Calu3 (cell line): ENCODE data around the gene SCAPER. TPM values are rescaled to one million over a fixed set of nuclear protein-coding genes. Genes with fewer than 3 reads are reported as not detected.

ENCODE experiments used
- BruUV-seq: library from RNA; stranded (reverse); fragments of 400-500 nt; replicated peaks from 2 replicates; lab custom pipeline; 2021; lab: Mats Ljungman, UMichigan
- CTCF ChIA-PET: fragments of 300-600 bp; sonication (Branson Sonifier 250); formaldehyde crosslinking; loops from one replicate; lab custom pipeline; 2022; ENCODE audit warnings: antibody characterized with exemption; lab: Charles Lee
- DNase-seq: peaks from one replicate; pipeline ENCODE4 v3.0.0; 2022
- H3K27ac Mint-ChIP-seq: one replicate; pipeline ENCODE4 v1.8.0; 2022; ENCODE audit warnings: mixed read lengths; ENCODE audit not compliant: unreplicated experiment
- H3K27me3 Mint-ChIP-seq: one replicate; pipeline ENCODE4 v1.8.0; 2022; ENCODE audit warnings: mixed read lengths; ENCODE audit not compliant: unreplicated experiment
- H3K36me3 Mint-ChIP-seq: one replicate; pipeline ENCODE4 v1.8.0; 2022; ENCODE audit warnings: mild to moderate bottlenecking, moderate library complexity, mixed read lengths; ENCODE audit not compliant: insufficient read depth, unreplicated experiment
- H3K4me1 Mint-ChIP-seq: one replicate; pipeline ENCODE4 v1.8.0; 2022; ENCODE audit warnings: mild to moderate bottlenecking, low read depth, mixed read lengths; ENCODE audit not compliant: unreplicated experiment
- H3K4me3 Mint-ChIP-seq: one replicate; pipeline ENCODE4 v1.8.0; 2022; ENCODE audit warnings: mild to moderate bottlenecking, low read depth, moderate library complexity, mixed read lengths; ENCODE audit not compliant: unreplicated experiment
- H3K9me3 Mint-ChIP-seq: one replicate; pipeline ENCODE4 v1.8.0; 2022; ENCODE audit warnings: low read depth, mixed read lengths; ENCODE audit not compliant: unreplicated experiment
- intact Hi-C: fragments of 100-400 bp; cut with micrococcal nuclease; formaldehyde crosslinking; loops from one replicate; pipeline ENCODE4 v1.10.0; 2022; ENCODE audit not compliant: unreplicated experiment
- total RNA-seq: library from RNA; stranded (reverse); gene quantifications from 2 replicates; pipeline ENCODE4 v1.2.3, GENCODE V29; 2022
- TF ChIP-seq, protein P1 (sequence below): fragments of 200-600 bp; IDR thresholded peaks from one replicate; pipeline ENCODE4 v1.8.0; 2022; ENCODE audit warnings: antibody characterized with exemption; ENCODE audit not compliant: unreplicated experiment

The SCAPER gene
- total RNA-seq, 1 experiment from 2014 or later = 34.8 TPM

DNA sequence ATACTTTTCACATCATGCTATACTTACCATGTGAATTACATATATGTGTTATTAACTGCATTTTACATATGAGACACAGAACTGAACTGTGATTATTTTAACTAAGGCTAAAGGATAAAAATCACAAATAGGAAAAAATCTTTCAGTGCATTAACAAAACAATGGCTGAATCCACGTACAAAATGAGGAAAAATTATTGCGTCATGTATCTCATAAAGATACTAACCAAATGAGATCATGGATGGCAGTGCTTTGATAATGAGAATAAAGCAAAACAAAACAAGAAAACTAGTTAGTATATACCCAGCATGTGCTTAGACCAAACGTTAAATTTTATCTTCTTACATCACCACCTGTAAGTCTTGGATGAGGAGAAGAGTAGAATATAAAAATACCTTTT is 66.0 kb downstream of the SCAPER start:
- H3K4me1 Mint-ChIP-seq = no peaks in the 10 kb centered on the region
- no peak overlapping the region for H3K27ac Mint-ChIP-seq
- no peaks in the 10 kb centered on the region for H3K27me3 Mint-ChIP-seq
- H3K4me3 Mint-ChIP-seq = no peak overlapping the region
- H3K36me3 Mint-ChIP-seq = no peaks in the 10 kb centered on the region
- no TSS peak for BruUV-seq
- H3K9me3 Mint-ChIP-seq = no peaks in the 10 kb centered on the region
- TF ChIP-seq, protein P1, sequence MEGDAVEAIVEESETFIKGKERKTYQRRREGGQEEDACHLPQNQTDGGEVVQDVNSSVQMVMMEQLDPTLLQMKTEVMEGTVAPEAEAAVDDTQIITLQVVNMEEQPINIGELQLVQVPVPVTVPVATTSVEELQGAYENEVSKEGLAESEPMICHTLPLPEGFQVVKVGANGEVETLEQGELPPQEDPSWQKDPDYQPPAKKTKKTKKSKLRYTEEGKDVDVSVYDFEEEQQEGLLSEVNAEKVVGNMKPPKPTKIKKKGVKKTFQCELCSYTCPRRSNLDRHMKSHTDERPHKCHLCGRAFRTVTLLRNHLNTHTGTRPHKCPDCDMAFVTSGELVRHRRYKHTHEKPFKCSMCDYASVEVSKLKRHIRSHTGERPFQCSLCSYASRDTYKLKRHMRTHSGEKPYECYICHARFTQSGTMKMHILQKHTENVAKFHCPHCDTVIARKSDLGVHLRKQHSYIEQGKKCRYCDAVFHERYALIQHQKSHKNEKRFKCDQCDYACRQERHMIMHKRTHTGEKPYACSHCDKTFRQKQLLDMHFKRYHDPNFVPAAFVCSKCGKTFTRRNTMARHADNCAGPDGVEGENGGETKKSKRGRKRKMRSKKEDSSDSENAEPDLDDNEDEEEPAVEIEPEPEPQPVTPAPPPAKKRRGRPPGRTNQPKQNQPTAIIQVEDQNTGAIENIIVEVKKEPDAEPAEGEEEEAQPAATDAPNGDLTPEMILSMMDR = no peak
- intact Hi-C loops = no loop called here
- CTCF ChIA-PET = no interaction called here
- DNase-seq = no peak

DNA sequence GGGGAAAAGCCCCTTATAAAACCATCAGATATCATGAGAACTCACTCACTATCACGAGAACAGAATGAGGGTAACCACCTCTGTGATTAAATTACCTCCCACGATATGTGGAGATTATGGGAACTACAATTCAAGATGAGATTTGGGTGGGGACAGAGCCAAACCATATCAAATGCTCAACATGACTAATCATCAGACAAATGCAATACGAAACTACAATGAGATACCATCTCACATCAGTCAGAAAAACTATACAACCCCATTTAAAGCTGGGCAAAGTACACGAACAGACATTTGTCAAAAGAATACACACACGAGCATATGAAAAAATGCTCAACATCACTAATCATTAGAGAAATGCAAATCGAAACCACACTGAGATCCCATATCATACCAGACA is 67.7 kb downstream of the SCAPER start:
- no peak overlapping the region for H3K27ac Mint-ChIP-seq
- CTCF ChIA-PET = no interaction called here
- H3K9me3 Mint-ChIP-seq = no peaks in the 10 kb centered on the region
- H3K4me3 Mint-ChIP-seq = no peak overlapping the region
- H3K36me3 Mint-ChIP-seq = no peaks in the 10 kb centered on the region
- DNase-seq = no peak
- BruUV-seq = no TSS peak
- H3K27me3 Mint-ChIP-seq = no peaks in the 10 kb centered on the region
- intact Hi-C loops = no loop called here
- no peaks in the 10 kb centered on the region for H3K4me1 Mint-ChIP-seq
- TF ChIP-seq, protein P1 = no peak

DNA sequence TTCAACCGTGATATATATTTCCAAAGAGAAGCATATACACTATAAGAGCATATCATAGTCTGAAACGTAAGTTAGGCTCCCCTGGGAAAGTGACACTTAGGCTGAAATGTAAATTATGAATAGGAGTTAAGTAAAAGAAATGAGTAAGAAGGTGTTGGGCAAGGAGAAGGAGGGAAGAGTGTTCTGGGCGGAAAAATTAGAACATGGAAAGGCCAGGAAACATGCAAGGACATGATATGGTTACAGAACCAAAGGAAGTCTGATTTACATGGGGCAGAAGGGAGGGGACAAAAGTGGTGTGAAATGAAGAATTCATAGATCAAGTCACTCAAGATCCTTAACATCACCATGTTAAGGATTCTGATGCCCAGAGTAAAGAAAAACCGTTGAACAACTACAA is 75.2 kb downstream of the SCAPER start:
- Mint-ChIP-seq H3K9me3 (no peaks in the 10 kb centered on the region), H3K36me3 (no peaks in the 10 kb centered on the region), H3K4me3 (no peak overlapping the region), H3K27ac (no peak overlapping the region), H3K4me1 (no peaks in the 10 kb centered on the region), H3K27me3 (no peaks in the 10 kb centered on the region)
- intact Hi-C loops = no loop called here
- DNase-seq = no peak
- BruUV-seq = no TSS peak
- CTCF ChIA-PET = no interaction called here
- TF ChIP-seq, protein P1 = no peak

DNA sequence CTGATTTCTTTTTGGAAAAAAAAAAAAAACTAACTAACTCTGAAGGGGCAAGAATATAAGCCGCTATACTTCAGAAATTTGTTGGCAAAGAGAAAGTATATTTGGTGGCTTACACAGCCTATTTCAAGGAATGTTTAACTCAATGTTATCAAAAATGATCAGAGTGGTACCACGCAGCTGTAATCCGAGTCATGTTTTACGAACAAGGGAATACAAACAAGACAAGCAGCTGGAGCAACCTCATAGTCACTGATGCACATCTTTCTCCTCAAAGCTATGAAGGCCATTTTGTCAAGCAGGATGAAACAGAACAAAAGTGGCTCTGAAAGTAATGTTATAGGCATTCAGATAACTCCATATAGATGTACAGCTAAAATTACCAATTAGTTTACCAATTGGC is 81.2 kb downstream of the SCAPER start:
- no peak for DNase-seq
- Mint-ChIP-seq H3K4me1 (no peaks in the 10 kb centered on the region), H3K27me3 (no peaks in the 10 kb centered on the region), H3K4me3 (no peak overlapping the region), H3K9me3 (no peaks in the 10 kb centered on the region), H3K36me3 (no peaks in the 10 kb centered on the region), H3K27ac (no peak overlapping the region)
- TF ChIP-seq, protein P1 = no peak
- CTCF ChIA-PET = no interaction called here
- BruUV-seq = no TSS peak
- intact Hi-C loops = no loop called here
